HCT116 (cell line): ENCODE results near the gene HAPLN1.

Experiments used
- CTCF ChIP-seq, 3 experiments: fragments of 200-600 bp in 1 of 3; sonication (generic) in 1 of 3; IDR thresholded peaks in 2 of 3; conservative IDR thresholded peaks in 1 of 3; 2 replicates each; pipeline ENCODE4 v1.5.1; 2012 to 2017; ENCODE audit warnings: low read depth in 2 of 3, low read length in 2 of 3, antibody characterized with exemption in 1 of 3, borderline replicate concordance in 1 of 3, control low read depth in 1 of 3, mild to moderate bottlenecking in 1 of 3, mixed read lengths in 1 of 3, mixed run types in 1 of 3, moderate library complexity in 1 of 3; ENCODE audit not compliant: insufficient read depth in 1 of 3
- EZH2 ChIP-seq: fragments of 200-600 bp; sonication (generic); IDR thresholded peaks from 2 replicates; pipeline ENCODE4 v1.6.1; 2017; ENCODE audit warnings: antibody characterized with exemption, mixed run types
- EZH2phosphoT487 ChIP-seq: fragments of 200-600 bp; IDR thresholded peaks from 2 replicates; pipeline ENCODE4 v1.6.1; 2018; ENCODE audit warnings: antibody characterized with exemption, borderline replicate concordance
- POLR2A ChIP-seq: IDR thresholded peaks from 2 replicates; pipeline ENCODE4 v1.7.0; 2011; ENCODE audit warnings: borderline replicate concordance; ENCODE audit not compliant: insufficient read depth, insufficient read length; ENCODE audit errors: extremely low read depth
- SP1 ChIP-seq: IDR thresholded peaks from 2 replicates; pipeline ENCODE4 v1.6.1; 2012; ENCODE audit warnings: low read depth
- SRF ChIP-seq: IDR thresholded peaks from 2 replicates; pipeline ENCODE4 v1.6.1; 2012; ENCODE audit warnings: low read depth
- YY1 ChIP-seq: IDR thresholded peaks from 2 replicates; pipeline ENCODE4 v1.6.1; 2011; ENCODE audit warnings: low read length, low read depth, moderate library complexity, mild to moderate bottlenecking; ENCODE audit not compliant: insufficient replicate concordance; ENCODE audit errors: extremely low read depth
- ZFX ChIP-seq: fragments of 450-650 bp; IDR thresholded peaks from 2 replicates; pipeline ENCODE4 v1.6.1; 2017
- TF ChIP-seq, protein P1 (sequence below): IDR thresholded peaks from 2 replicates; pipeline ENCODE4 v1.6.1; 2012

GRCh38 chr5:83745816-83746215 lies 25.2 kb upstream of the HAPLN1 start:
- TF ChIP-seq SRF: no peak
- TF ChIP-seq ZFX: no peak
- TF ChIP-seq, protein P1, sequence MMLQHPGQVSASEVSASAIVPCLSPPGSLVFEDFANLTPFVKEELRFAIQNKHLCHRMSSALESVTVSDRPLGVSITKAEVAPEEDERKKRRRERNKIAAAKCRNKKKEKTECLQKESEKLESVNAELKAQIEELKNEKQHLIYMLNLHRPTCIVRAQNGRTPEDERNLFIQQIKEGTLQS: no peak
- no peak for TF ChIP-seq CTCF (IDR thresholded peaks at IDR 0.05 in 2 of 3, conservative IDR thresholded peaks at IDR 0.05 in 1 of 3; ENCODE audit: borderline replicate concordance in 1 of 3, insufficient read depth in 1 of 3, low read depth in 2 of 3, low read length in 2 of 3)
- no peak for TF ChIP-seq POLR2A
- no peak for TF ChIP-seq SP1
- no peak for TF ChIP-seq EZH2phosphoT487
- no peak for TF ChIP-seq EZH2
- TF ChIP-seq YY1: no peak
